Mucosa of gallbladder (tissue), 1 donor: ENCODE data around the gene ZNF567. TPM values are rescaled to one million over a fixed set of nuclear protein-coding genes. Genes with fewer than 3 reads are reported as not detected.

Experiments used
- DNase-seq: peaks from one replicate; pipeline ENCODE4 v3.0.0-alpha.2; 2020; ENCODE audit warnings: low spot score
- total RNA-seq: library from RNA; stranded (reverse); gene quantifications from one replicate; pipeline ENCODE4 v1.2.1, GENCODE V29; 2021
- donor health status: DM: no; HTN: no; CAD: no.

Gene ZNF567
- total RNA-seq, 1 donor from 2014 or later, result 6.1 TPM

DNA sequence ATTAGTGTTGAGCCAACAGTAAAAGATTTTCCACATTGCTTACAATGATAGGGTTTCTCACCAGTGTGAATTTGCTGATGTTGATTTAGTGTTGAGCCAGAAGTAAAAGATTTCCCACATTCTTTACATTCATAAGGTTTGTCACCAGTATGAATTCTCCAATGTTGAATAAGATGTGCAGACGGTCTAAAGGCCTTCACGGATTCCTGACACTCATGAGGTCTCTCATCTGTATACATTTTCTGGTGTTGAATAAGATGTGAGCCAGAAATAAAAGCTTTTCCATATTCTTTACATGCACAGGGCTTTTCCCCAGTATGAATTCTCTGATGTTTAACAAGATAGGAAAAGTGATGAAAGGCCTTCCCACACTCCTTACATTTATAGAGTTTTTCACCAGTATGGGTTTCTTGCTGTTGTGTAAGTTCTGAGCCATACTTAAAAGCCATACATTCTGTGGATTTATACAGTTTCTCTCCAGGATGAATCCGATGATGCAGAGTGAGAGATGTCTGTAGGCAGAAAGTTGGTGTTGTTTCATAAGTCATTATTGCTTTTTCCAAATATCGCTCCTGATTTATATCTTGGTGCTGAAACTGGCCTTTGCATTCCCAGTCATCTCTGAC, 62.8 kb downstream of the ZNF567 start:
- DNase-seq, result no peak

Other genes starting within 250 kb of the ZNF567 start
- 11.4 TPM for gene ZNF566, start 198.1 kb upstream of the ZNF567 start, total RNA-seq
- gene ZNF260, start 159.3 kb upstream of the ZNF567 start, total RNA-seq, result 16.6 TPM
- 14.2 TPM for gene ZNF529, start 114.3 kb upstream of the ZNF567 start, total RNA-seq
- gene ZNF382, start 82.3 kb upstream of the ZNF567 start, total RNA-seq, result 8.4 TPM
- 10.2 TPM for gene ZNF461, start 20.8 kb upstream of the ZNF567 start, total RNA-seq
- 4.1 TPM for gene ZNF850, start 85.2 kb downstream of the ZNF567 start, total RNA-seq
- gene ZNF790, start 150.8 kb downstream of the ZNF567 start, total RNA-seq, result 8.7 TPM
- gene ZNF345, start 163.3 kb downstream of the ZNF567 start, total RNA-seq, result 8.2 TPM
- 4.4 TPM for gene ZNF829, start 228.7 kb downstream of the ZNF567 start, total RNA-seq
- gene ZNF568, start 228.7 kb downstream of the ZNF567 start, total RNA-seq, result 10.3 TPM